Measurements from ENCODE around the gene PKMYT1.

The PKMYT1 gene

GRCh38 chr16:3015865-3016521, 35.7 kb upstream of the PKMYT1 start:
- Histone ChIP-seq H3K36me3 (ENCODE audit: control insufficient read depth, low read length) (no peaks in the 10 kb centered on the region), H4K20me1 (ENCODE audit: control insufficient read depth, insufficient read depth, low read depth, low read length) (no peaks in the 10 kb centered on the region), H3K79me2 (ENCODE audit: control insufficient read depth, low read length) (no peaks in the 10 kb centered on the region), H3K4me1 (ENCODE audit: control insufficient read depth, low read length) (peaks cover 11% of the 10 kb centered on the region), H3K4me2 (ENCODE audit: low read length) (no peak overlapping the region), H3K4me3 (ENCODE audit: low read length) (no peak overlapping the region), H3K9me3 (ENCODE audit: control insufficient read depth, insufficient read depth, low read length) (no peaks in the 10 kb centered on the region), H3K9me2 (replicated peaks; ENCODE audit: control insufficient read depth, low read length) (no peaks in the 10 kb centered on the region), H3K27me3 (ENCODE audit: control insufficient read depth, low read length) (peaks cover 8% of the 10 kb centered on the region), H3K27ac (ENCODE audit: low read depth, low read length) (no peak overlapping the region), H3F3A (ENCODE audit: control insufficient read depth, insufficient read depth) (no peaks in the 10 kb centered on the region)
- TF ChIP-seq, protein P1, sequence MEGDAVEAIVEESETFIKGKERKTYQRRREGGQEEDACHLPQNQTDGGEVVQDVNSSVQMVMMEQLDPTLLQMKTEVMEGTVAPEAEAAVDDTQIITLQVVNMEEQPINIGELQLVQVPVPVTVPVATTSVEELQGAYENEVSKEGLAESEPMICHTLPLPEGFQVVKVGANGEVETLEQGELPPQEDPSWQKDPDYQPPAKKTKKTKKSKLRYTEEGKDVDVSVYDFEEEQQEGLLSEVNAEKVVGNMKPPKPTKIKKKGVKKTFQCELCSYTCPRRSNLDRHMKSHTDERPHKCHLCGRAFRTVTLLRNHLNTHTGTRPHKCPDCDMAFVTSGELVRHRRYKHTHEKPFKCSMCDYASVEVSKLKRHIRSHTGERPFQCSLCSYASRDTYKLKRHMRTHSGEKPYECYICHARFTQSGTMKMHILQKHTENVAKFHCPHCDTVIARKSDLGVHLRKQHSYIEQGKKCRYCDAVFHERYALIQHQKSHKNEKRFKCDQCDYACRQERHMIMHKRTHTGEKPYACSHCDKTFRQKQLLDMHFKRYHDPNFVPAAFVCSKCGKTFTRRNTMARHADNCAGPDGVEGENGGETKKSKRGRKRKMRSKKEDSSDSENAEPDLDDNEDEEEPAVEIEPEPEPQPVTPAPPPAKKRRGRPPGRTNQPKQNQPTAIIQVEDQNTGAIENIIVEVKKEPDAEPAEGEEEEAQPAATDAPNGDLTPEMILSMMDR (IDR thresholded peaks at IDR 0.05; ENCODE audit: low read depth, low read length, poor library complexity, severe bottlenecking) = no peak
- TF ChIP-seq EZH2phosphoT487 (IDR thresholded peaks at IDR 0.05; ENCODE audit: borderline replicate concordance, low read length) = no peak

GRCh38 chr16:3014971-3015370, 34.7 kb upstream of the PKMYT1 start:
- H3K27me3 ChIP-seq (ENCODE audit: control insufficient read depth, low read length) = peaks cover 11% of the 10 kb centered on the region
- no peak overlapping the region for H3K4me2 ChIP-seq (ENCODE audit: low read length)
- H3K27ac ChIP-seq (ENCODE audit: low read depth, low read length) = no peak overlapping the region
- no peaks in the 10 kb centered on the region for H3K36me3 ChIP-seq (ENCODE audit: control insufficient read depth, low read length)
- H3K4me3 ChIP-seq (ENCODE audit: low read length) = no peak overlapping the region
- no peaks in the 10 kb centered on the region for H3K9me2 ChIP-seq (replicated peaks; ENCODE audit: control insufficient read depth, low read length)
- H3F3A ChIP-seq (ENCODE audit: control insufficient read depth, insufficient read depth) = no peaks in the 10 kb centered on the region
- no peaks in the 10 kb centered on the region for H4K20me1 ChIP-seq (ENCODE audit: control insufficient read depth, insufficient read depth, low read depth, low read length)
- no peaks in the 10 kb centered on the region for H3K79me2 ChIP-seq (ENCODE audit: control insufficient read depth, low read length)
- no peaks in the 10 kb centered on the region for H3K9me3 ChIP-seq (ENCODE audit: control insufficient read depth, insufficient read depth, low read length)
- peaks cover 3% of the 10 kb centered on the region; the same call in 1 of the 2 replicates for H3K4me1 ChIP-seq (ENCODE audit: control insufficient read depth, low read length)
- no peak for TF ChIP-seq EZH2phosphoT487 (IDR thresholded peaks at IDR 0.05; ENCODE audit: borderline replicate concordance, low read length)
- TF ChIP-seq, protein P1 (IDR thresholded peaks at IDR 0.05; ENCODE audit: low read depth, low read length, poor library complexity, severe bottlenecking) = no peak

- Histone ChIP-seq H3K4me1 (ENCODE audit: control insufficient read depth, low read length) (no peaks in the 10 kb centered on the region), H3K4me3 (ENCODE audit: low read length) (no peak overlapping the region), H3K36me3 (ENCODE audit: control insufficient read depth, low read length) (no peaks in the 10 kb centered on the region)
These were observed 33.9 kb upstream of the PKMYT1 start for GRCh38 chr16:3013998-3014690.

More at GRCh38 chr16:3013998-3014690, 33.9 kb upstream of the PKMYT1 start:
- no peaks in the 10 kb centered on the region for H3K79me2 ChIP-seq (ENCODE audit: control insufficient read depth, low read length)
- no peak overlapping the region for H3K4me2 ChIP-seq (ENCODE audit: low read length)
- peaks cover 16% of the 10 kb centered on the region for H3K27me3 ChIP-seq (ENCODE audit: control insufficient read depth, low read length)
- H3F3A ChIP-seq (ENCODE audit: control insufficient read depth, insufficient read depth) = no peaks in the 10 kb centered on the region
- TF ChIP-seq EZH2phosphoT487 (IDR thresholded peaks at IDR 0.05; ENCODE audit: borderline replicate concordance, low read length) = no peak
- TF ChIP-seq, protein P1 (IDR thresholded peaks at IDR 0.05; ENCODE audit: low read depth, low read length, poor library complexity, severe bottlenecking) = no peak
- H3K9me2 ChIP-seq (replicated peaks; ENCODE audit: control insufficient read depth, low read length) = no peaks in the 10 kb centered on the region
- H3K27ac ChIP-seq (ENCODE audit: low read depth, low read length) = no peak overlapping the region
- no peaks in the 10 kb centered on the region for H3K9me3 ChIP-seq (ENCODE audit: control insufficient read depth, insufficient read depth, low read length)
- H4K20me1 ChIP-seq (ENCODE audit: control insufficient read depth, insufficient read depth, low read depth, low read length) = no peaks in the 10 kb centered on the region

Measured in DOHH2 (cell line).